ENCODE results near the gene TCAP.

Gene TCAP

GRCh38 chr17:39628655-39629493 is 36.3 kb upstream of the TCAP start:
- no peak for DNase-seq

DNA sequence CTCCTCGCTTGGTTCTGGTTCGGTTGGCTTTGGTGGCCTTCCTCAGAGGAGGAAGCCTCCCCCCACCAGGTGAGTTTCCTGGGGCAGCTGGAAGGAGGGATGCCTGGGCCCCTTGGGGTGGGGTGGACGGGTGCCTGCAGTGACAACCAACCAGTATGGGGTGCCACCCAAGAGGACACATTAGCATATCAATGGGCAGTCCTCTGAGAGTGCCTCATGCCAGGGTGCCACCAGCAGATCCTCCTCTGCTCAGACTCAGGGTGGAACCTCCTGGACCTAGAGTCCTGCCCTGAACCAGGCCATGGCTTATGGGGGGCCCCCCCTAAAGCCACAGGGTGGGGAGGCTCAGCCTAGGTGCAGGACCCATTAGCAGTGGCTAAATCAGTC is 35.7 kb upstream of the TCAP start:
- DNase-seq: no peak

DNA sequence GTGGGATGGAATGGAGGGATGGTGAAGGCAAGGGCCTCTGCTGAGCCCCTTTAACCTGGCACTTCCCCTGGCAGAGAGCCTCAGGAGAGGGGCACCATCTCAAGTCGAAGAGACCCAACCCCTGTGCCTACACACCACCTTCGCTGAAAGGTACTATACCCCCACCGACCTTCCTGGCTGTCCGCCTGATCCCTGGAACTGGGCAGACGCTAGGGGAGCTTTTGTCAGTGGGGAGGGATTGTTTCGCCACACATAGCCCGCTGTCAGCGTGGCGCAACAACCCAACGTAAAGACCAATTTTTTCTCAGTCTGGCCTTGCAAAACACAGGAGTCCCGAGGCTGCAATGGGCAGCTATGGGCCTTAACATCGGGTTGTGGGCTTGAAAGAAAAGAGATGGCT is 35.3 kb upstream of the TCAP start:
- DNase-seq: no peak

GRCh38 chr17:39631403-39631802 is 33.7 kb upstream of the TCAP start:
- DNase-seq: no peak

DNA sequence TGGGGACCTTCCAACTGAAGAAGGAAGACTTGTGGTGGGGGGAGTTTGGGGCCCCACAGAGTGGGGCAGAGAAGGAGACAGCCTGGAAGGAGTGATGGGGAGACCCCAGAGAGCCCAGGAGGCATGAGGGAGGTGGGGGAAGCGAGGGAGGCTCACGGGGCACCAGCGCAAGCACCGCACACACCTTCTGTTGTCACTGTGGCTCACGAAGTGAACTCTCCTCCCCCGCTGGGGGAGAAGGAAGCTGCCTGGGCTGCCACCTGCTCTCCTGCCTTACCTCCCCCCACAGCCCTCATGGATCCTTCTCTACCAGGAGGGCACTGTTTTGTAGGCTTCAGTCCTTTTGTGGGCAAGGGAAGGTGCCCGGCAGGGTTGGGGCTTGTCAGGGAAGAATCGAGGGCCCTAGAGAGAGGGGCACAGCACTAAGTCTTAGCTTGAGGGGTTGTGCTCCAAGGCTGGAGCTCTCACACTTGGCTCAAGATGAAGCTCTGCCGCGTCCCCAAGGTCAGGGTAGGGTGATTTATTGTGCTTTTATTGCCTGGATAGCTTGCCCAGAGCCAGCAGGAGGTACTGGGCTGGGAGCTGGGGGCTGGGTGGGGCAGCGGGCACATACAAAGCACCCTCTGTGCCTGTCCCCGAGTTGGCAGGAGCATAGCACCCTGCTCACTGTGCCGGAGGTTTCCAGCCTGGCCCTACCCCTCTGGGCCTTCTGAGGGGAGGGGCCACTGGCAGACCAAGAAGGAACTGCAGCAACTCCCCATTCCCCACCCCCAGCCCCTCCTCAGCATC is 32.8 kb upstream of the TCAP start:
- DNase-seq: peak; percentile 51

- no peak for DNase-seq
Observed at GRCh38 chr17:39633570-39634183, 31.5 kb upstream of the TCAP start.

- DNase-seq: peak; percentile 59
Observed at GRCh38 chr17:39634384-39634871, 30.7 kb upstream of the TCAP start.

- no peak for DNase-seq
Observed at GRCh38 chr17:39635614-39636176, 29.5 kb upstream of the TCAP start.

DNA sequence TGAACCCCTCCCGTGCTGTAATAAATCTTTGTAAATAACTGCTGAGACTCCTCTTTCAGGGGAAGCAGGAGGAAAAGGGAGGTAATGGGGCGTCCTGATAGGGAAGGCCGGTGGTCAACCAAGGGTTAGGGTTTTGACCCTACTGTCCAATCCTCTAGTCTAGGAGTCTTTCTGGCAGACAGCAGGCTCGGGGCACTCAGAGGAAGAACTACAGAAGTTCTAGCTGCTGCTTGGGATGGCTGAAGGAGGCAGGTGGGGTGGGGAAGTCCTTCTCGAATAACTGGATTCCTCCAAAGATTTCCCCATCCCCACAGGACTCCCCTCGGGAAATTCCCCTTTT is 28.6 kb upstream of the TCAP start:
- no peak for DNase-seq

- DNase-seq: peak; percentile 94
Observed at GRCh38 chr17:39636927-39637736, 28.0 kb upstream of the TCAP start, which contains the start of gene STARD3. STARD3 (plus strand) TSS chr17:39637144; CDS start chr17:39653532, 16,388 bp downstream.

- DNase-seq: no peak
Observed at GRCh38 chr17:39638317-39638716, 26.8 kb upstream of the TCAP start.

DNA sequence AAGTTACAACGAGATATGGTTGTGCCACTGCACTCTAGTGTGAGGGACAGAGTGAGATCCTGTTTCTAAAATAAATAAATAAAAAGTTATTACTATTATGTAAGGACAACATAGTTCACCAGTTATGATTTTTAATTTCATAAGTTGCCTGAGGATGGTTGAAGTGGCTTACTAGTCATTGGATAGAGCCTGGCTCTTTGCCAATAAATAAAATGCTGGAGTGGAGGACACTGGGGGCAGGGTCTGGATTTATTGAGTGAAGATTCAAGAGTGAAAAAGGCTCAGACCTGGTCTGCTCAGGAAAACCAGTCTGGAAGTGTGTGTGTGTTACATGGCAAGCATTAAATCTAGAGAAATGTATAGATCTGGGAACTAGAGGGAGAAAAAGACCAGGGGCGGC is 26.1 kb upstream of the TCAP start:
- DNase-seq: no peak

DNA sequence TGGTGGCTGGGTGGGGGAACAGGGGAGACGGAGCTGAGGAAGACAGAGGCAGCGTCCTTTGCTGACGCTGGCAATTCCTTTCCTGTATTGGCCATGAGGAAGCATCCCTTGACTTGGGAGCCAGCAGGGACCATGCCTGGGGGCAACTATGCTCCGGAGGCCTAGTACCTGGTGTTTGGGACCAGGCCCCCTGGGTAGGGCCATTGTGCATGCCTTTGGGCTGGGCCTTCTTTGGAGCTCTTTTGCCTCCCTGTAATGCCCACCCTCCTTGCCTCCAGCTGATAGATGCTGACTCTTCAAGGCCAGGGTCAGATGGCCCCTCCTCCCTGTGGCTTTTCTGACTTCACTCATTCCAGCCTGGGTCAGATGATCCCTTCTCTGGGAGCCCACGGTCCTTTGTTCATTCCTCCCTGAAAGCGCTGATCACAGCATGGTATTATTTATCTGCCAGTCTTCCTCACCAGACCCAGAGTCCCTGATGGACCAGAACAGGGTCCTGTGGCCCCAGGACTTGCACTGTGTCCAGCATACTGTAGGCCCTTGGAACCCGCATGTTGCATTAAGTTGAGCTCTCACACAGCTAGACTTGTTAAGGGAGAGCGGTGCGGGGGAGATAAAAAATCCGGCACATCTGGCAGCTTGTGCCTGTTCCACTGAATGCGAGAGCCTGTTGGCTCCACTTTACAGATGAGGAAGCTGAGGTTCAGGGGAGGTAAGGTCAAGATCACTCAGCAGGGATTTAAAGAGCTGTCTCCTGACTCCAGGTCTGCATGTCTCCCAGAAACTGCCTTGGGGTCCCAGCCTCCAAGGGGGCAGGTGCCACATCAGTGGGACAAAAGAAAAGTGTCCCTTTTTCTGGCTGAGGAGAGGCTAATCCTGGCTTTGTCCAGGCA is 25.3 kb upstream of the TCAP start:
- DNase-seq: no peak

DNA sequence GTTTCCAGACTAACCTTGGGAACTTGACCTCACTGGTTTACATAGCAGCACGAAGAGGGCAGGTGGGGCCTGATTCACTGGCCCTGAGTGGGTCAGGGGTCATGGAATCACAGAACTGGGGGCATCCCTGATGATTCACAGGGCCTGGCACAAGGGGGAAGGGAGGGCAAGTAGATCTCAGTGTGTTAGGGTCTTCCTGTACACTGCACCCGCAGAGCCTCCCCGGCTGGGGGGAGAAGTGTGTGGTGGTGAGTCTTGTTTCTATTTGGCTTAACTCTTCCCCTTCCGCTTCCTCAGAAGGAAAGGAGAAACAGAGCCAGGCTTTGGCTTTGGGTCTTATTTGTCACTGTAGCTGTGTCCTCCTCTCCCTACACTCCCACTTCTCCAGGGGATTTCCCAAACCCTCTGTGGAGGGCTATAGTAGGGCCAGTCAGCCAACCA is 24.5 kb upstream of the TCAP start:
- DNase-seq: no peak

- DNase-seq: no peak
Observed at GRCh38 chr17:39641097-39641496, 24.1 kb upstream of the TCAP start.

DNA sequence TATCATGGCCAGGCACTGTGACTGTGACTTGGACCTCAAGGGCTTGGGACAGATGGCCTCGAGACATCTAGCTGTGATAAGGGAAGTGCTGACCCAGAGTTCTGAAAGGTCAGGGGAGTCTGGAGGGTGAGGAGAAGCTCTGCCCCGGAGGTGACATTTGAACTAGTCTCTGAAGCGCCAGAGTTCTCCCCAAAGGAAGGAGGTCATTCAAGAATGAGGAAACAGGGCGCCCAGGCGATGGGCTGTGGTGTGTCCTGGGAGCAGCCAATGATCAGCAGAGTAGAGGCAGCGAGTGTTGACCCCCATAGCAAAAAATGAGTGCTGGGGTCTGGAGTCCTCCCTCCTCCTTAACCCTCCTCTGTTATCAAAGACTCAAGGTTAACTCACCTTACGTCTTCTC is 23.3 kb upstream of the TCAP start:
- no peak for DNase-seq

DNA sequence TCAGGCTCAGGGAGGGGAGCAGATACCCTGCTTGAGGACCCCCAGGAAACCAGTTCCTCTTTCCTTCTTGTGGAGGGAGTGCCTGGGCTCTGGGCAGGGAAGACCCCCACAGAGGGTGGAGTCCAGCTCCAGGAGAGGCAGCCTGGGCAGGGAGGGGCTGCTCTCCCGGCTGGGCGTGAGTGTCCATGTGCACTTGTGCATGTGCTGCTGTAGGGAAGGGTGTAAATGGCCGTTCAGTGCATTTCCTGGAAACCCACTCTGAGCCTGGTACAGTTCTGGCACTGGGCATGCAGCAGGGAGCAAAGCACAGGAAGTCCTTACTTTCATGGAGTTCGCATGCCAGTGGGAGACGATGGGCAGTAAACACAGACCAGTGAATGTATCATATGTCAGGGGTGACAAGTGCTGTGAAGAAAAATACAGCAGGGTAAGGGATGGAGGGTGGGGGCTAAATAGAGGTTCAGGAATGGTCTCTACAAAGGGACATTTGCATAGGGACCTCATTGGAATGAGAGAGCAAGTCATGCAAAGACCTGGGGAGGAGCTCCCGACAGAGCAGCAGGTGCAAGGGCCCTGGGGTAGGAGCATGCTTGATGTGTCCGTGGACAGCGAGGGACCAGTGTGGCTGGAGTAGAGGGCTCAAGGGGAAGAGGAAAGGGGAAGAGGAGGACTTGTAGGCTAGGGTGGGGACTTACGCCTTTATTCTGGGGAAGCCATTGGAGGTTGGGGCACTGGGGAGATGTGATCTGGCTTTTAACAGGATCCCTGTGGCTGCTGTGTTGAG is 22.7 kb upstream of the TCAP start:
- no peak for DNase-seq

- no peak for DNase-seq
Observed at GRCh38 chr17:39643271-39643670, 21.9 kb upstream of the TCAP start.

- no peak for DNase-seq
Observed at GRCh38 chr17:39647256-39647655, 17.9 kb upstream of the TCAP start.

Data from right kidney (tissue), 1 donor.